Activated CD8-positive, alpha-beta memory T cell treated with anti-CD3 and anti-CD28 coated beads, Interleukin-2, amount 50 U/mL, for 4 hours (primary cell): Measurements from ENCODE around the gene PARM1.
"Not testable (repeated sequence)": the region's sequence is repeated elsewhere in the genome, so short reads cannot be mapped to it uniquely, and the experiment has no call there.

Source experiments
- DNase-seq: peaks from one replicate; pipeline ENCODE4 v3.0.0-alpha.2; 2020

PARM1 gene

GRCh38 chr4:74994436-74994835, 61.5 kb downstream of the PARM1 start:
- not testable (repeated sequence) for DNase-seq

DNA sequence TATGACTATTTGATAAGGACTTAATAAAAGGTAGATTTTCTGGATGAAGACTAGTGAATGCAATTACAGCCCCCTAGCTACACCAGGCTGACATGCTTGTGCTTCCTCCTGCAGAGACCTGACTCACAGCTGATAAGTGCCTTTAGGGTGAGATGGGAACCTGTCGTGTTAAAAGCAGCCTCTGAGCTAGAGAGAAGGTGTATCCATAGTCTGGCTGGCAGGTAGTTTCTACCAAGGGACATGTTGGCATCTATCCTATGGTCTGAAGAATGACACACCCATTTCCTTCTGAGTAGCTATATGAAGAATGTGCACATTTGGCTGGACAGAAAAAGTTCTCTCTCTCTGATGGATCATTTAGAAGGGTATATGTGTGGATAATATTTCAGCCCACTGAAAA, 64.1 kb downstream of the PARM1 start:
- DNase-seq = no peak

DNA sequence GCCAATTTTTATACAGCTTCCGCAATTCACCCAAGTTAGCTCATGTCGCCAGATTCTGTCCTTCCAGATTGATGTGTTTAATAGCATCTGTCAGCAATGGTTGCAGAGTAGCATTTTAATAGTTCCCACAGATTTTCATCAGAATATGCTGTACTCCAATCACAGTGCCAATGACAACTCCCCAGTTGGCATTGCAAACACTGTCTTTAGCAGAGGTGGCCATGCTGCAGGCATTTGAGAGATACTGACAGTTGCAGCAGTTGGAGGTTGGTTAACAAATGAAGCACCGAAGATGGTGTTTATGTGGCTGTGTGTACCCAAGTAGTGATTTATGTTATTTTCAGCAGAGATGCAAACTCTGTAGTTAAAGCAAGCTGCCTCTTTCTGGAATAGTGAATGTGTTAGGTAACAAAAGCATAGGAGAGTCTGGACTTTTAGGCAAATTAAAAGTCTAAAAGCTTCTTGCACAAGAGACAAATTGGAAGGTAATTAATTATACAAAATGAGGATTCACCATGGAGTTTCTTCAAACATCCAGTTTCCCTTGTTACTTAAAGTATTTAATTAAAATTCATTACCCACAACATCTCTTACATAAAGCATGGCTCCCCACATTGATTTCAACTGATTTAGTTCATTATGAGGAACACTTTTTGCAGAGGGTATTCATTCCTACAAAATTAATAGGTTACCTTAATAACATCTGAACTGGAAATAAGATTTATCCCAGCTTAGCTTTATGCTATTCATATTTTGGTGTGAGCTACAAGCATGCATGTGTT, 65.2 kb downstream of the PARM1 start:
- DNase-seq = no peak

DNA sequence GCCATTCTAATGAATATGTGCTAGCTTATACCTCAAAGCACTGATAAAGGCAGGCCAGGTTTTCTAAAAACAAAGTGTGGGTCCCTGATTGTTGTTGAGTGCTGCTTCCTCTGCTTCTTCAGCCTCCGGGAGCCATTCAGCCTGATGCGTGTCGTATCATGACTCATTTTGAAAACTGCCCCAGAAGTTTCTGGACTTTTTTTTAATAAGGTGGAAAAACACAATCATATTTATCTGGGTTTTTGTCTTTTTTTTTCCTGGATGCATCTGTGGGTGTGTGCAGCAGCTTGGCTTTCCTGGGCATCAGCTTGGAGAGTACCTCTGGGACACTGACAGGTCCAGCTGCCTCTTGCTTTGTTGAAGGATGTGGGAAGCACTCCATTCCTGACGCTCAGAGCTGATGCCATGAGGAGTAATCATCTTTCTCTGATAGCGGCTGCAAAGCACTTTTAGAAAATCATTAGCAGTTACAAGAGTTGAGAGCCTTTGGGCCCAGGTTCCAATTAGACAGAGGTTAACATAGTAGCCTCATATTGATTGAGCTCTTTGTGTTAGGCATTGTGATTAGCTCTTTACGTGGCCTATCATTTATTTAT, 66.9 kb downstream of the PARM1 start:
- DNase-seq = no peak

DNA sequence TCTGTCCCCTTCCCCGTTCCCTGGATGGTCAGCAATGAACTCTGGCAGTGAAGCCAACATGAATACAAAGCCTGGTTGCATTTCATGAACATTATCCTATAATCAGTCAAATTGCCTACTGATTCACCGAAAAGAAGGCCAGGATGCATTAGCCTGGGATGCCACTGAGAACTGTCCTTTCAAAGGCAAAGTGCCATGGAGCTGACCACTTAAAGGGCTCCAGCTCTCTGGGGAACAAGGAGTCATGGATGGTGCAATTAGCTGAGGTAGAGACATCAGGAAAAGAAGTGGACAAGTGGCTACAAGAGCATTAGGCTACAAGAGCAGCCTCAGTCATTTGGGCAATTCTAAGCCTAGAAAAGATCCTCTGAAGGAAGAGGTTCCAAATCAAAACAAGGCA, 69.0 kb downstream of the PARM1 start:
- DNase-seq = no peak

DNA sequence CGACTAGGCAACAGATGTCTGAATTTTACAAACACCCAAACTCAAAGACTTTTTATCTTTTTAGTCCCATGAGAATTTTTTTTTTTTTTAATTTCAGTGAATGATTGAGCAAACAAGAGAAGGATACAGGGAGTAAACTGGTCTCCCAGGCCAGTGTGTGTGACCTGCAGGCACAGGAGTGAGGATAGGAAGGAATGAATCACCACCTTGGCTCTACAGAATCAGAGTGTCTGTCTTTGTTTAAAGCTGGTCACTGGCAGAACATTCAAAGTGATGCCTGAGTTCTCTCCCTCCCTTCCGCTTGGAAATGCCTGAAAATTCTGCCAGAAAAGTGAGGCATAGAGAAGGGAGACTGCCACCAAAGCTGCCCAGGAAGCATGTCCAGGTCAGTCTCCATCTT, 69.5 kb downstream of the PARM1 start:
- DNase-seq = no peak

GRCh38 chr4:75003979-75004378, 71.1 kb downstream of the PARM1 start:
- no peak for DNase-seq

GRCh38 chr4:75004755-75005668, 72.1 kb downstream of the PARM1 start:
- DNase-seq = no peak

DNA sequence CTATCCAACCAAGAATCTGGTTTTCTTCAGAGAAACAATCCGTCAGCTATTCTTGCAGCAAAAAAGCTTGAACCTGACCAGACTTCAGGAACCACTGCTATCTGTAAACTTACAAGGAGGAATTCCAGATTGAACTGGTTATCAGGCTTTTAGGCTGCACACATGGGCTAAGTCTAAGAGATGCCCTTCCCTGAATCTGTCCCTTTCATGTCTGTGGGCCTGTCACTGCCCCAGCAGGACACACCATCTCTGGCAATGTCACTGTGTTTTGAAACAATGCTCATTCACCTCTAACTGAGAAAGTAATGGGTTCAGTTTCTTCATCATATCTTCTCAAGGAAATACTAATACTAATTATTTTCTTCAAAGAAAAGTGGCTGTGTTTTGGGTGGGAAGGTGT, 72.8 kb downstream of the PARM1 start:
- no peak for DNase-seq

DNA sequence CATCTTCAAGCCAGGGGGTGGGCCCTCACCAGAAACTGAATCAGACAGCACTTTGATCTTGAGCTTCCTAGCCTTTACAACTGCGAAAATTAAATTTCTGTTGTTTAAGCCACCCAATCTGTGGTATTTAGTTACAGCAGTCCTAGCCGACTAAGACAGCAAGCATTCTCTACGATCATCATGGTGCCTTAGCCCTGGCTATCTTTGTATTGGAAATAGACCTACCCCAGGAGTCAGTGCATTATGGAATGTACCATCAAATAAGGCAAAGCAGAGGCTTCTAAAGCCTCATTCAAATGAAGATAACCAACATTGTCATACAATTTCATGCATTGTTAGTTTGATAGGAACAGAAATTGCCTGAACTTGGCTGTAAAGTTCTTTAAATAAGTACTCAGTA, 75.0 kb downstream of the PARM1 start:
- DNase-seq = no peak

GRCh38 chr4:75009138-75009537, 76.2 kb downstream of the PARM1 start:
- DNase-seq = no peak

GRCh38 chr4:75011131-75011795, 78.3 kb downstream of the PARM1 start:
- DNase-seq = no peak

- no peak for DNase-seq
These were observed 82.7 kb downstream of the PARM1 start for GRCh38 chr4:75015627-75016026.

DNA sequence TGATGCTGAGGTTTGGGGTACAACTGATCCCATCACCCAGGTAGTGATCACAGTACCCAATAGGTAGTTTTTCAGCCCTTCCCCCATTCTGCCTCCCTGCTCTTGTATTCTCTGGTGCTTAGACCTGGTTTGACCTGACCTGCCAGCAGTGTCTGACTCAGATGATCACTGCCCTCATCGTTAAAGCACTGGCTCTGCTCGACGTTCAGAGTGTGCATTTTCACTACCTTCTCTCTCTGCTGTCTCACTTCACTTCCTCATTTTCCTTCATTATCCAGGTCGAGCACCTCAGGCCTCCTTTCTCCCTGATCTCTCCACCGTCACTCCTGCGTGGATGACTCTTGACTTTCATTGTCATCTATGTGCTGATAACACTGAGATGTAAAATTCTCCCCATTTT, 83.6 kb downstream of the PARM1 start:
- DNase-seq = no peak

- DNase-seq = no peak
These were observed 86.0 kb downstream of the PARM1 start for GRCh38 chr4:75018811-75019479.

DNA sequence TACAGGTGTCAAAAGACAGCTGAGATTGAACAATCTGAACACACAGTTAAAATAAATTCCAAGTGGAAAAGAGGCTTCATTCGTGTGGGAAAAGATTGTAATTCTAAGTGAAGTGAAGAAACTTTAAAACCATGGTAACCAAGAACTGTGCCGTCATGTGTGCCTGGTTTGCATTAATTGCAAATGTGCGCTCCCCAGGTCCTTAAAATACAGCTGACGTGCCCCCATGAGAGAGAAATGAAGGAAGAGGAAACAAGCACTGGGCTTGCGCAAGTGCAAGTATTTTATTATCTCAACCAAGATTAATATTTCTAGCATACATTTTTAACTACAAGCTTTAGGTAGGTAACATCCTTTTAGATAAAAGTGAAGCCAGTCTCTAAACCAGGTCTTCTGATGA, 92.5 kb downstream of the PARM1 start:
- DNase-seq = no peak

GRCh38 chr4:75028196-75028854, 95.4 kb downstream of the PARM1 start:
- DNase-seq = no peak

DNA sequence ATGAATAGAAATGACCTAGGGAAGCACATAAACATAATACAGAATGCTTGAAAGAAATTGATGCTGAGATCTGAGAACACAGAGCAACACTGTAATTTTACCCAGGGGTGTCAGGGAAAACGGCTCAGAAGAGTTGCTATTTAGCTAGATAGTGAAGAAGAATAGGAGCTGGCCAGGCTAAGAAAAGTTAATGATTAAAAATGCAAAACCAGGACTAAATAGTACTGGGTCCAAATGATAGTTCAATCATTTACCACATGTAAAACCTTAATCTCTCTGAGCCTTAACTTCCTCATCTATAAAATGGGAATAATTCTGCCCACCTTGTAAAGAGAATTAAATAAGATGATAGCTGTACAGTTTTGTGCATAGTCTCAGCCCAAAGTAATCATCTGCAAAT, 97.1 kb downstream of the PARM1 start:
- no peak for DNase-seq

GRCh38 chr4:75030649-75031235, 97.8 kb downstream of the PARM1 start:
- no peak for DNase-seq

DNA sequence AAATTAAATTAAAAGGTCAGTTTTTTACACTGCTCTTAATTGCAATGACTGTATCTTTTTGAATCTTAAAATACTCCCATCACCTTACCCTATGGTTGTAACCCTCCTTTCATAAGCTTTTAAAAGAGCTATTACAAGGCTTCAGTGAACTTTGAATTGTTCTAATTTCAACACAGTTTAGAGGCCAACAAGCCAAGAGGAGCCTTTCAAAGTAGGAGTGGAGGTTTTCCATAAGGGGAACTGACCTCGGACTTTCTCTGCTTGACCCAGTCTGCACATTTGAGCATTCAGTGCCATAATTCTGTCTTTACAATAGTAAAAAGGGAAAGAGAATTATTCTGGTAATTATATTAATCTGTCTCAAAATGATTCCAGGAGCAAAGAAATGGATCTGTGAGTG, 98.9 kb downstream of the PARM1 start:
- no peak for DNase-seq

DNA sequence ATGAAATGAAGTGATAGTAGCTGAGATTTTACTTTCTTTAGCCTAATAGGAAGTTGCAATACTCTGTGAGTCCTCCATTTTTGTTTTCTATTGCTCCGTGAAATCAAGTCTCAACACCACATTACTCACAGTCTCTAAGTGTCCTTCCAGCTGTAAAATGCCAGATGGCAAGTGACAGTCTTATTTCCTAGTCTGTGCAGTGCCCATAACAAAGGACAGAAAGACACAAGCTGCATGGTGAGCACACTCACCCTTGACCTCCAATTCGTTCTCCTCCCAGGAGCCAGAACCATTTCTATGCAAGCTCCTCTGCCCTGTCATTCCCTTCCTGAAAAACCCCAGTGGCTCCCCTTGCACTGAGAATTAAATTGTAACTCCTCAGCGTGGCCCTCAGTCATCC, 101.6 kb downstream of the PARM1 start:
- DNase-seq = no peak

DNA sequence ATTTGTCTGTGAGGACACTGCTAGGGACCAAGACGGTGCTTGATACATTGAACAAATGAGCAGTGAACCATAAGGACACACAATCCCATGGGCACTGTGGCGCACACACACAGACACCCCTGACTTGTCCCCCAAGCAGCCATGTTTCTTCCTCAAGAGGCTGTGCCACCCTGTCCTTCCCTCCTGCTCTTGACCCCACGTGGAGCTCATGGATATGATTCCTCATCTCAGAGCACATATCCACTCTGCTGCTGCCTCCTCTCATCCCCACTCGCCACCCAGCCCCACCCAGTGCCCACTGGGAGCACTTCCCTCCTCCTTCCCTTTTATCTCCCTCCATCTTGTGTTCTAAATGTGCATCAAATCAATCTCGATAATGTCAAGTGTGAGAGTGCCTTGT, 102.4 kb downstream of the PARM1 start:
- no peak for DNase-seq
